HG02642 (cell line): ENCODE data around the gene MSH3.

Experiments
- ATAC-seq: cut with Tn5 transposase; IDR thresholded peaks from one replicate; pipeline ENCODE4 v1.9.1; 2021; ENCODE audit warnings: mild to moderate bottlenecking; ENCODE audit not compliant: unreplicated experiment, poor library complexity

Gene MSH3

DNA sequence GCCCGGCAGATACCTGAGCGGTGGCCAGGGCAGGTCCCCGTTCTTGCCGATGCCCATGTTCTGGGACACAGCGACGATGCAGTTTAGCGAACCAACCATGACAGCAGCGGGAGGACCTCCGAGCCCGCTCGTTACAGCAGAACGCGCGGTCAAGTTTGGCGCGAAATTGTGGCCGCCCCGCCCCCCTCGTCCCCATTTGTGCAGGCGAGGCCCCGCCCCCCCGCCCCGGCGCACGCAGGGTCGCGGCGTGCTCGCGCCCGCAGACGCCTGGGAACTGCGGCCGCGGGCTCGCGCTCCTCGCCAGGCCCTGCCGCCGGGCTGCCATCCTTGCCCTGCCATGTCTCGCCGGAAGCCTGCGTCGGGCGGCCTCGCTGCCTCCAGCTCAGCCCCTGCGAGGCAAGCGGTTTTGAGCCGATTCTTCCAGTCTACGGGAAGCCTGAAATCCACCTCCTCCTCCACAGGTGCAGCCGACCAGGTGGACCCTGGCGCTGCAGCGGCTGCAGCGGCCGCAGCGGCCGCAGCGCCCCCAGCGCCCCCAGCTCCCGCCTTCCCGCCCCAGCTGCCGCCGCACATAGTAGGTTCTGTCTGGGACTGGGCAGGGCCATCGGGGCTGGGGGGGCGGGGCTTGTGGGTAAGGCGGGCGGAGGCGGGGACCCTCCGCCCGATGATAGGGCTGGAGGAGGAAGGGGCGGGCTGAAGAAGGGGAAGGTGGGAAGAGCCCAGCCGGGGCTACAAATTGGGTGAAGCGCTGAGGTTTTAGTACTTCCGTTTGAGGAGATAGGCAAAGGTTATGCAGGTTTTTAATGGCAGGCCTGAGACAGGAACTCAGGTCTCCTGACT lies at the start of gene MSH3, which contains the start of gene DHFR:
MSH3 (plus strand) TSS at position 262 of the 840 bp plus-strand sequence; CDS start at position 338, 76 bp downstream.
DHFR (minus strand) TSS at position 593 of the 840 bp plus-strand sequence; CDS start at position 99, 494 bp downstream.
- ATAC-seq = peak; percentile 72

DNA sequence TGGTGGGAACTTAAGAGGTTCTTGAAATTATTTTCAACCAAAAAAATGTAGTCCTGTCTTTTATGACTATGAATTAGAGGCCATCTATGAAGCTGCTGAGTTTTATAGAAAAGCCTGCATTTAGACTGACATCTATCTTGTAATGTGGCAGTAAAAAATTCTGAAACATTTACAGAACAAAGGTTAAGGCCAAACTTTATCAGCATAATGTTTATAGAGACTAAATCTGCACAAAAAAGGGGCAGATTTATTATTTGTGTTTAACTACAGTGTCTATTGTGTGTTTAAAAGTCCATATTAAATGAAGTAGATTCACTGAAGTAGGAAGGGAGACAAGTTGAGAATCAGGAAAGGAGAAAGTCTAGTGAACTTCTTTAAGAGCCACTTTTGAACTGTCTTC lies 47.1 kb upstream of the MSH3 start:
- no peak for ATAC-seq

DNA sequence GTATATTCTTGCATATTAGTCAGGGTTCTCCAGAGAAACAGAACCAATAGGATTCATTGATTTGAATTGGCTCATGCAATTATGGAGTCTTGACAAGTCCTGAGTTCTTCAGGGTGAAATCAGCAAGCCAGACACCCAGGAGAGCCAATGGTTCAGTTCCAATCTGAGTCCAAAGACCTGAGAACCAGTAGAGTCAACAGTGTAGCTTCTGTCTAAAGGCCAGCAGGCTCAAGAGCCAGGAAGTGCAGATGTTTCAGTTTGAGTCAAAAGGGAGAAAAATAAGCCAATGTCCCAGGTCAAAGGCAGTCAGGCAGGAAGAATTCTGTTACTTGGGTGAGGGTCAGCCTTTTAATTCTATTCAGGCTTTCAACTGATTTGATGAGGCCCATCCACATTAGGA lies 46.6 kb upstream of the MSH3 start:
- peak; percentile 66 for ATAC-seq

DNA sequence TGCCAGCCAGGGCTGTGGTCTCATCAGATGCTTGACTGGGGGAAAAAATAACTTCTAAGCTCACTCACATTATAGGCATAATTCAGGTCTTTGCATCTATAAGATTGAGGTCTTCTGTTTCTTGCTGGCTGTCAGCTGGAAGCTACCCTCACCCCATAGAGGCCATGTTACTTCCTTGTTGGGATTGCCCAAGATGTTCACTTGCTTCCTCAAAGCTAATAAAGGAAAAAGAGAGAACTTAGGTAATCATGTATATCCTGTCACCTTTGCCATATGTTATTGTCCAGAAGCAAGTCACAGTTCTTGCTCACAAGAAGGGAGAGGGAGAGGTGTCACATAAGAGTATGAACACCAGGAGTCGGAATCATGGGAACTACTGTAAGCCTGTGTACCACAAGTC lies 45.7 kb upstream of the MSH3 start:
- ATAC-seq = no peak

DNA sequence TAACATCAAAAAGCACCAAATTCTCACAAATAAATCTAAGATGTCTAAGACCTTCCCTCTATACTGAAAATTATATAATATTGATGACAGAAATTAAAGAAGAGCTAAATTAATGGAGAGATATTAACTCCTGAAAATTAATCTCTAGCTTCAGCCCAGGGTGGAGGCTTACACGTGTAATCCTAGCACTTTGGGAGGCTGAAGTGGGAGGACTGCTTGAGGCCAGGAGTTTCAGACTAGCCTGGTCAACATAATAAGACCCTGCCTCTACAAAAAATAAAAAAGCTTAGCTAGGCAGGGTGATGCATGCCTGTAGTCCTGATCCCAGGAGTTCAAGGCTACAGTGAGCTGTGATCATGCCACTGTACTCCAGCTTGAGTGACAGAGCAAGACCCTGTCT lies 44.8 kb upstream of the MSH3 start:
- ATAC-seq = no peak

DNA sequence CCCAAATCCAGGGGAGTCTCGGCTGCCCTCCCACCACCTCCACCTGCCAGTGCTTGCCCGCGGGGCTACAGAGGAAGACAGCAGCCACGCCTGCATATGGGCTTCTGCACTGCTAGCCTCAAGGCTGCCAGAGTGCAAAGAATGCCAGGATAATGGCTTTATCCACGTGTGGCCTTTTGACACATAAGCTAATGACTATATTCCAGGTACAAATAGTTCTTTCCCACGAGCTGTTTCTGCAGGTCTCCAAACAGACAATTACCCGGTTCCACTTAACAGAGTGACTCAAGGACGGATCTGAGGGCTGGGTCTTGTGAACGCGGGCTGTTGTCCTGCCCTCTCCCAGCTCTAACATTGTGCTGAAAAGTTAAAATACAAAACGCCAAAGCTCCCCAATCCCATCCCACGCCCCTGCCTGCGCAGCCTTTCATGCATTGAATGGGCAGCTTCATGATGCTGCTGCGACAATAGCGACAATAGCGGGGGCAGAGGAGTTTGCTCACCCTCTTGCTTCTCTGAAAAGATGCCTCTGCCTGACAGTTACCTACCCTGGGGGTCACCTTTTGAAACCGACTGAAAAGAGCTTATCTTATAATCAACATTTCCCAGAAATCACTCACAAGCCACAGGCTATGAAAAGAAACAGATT lies 39.1 kb upstream of the MSH3 start:
- ATAC-seq = no peak

DNA sequence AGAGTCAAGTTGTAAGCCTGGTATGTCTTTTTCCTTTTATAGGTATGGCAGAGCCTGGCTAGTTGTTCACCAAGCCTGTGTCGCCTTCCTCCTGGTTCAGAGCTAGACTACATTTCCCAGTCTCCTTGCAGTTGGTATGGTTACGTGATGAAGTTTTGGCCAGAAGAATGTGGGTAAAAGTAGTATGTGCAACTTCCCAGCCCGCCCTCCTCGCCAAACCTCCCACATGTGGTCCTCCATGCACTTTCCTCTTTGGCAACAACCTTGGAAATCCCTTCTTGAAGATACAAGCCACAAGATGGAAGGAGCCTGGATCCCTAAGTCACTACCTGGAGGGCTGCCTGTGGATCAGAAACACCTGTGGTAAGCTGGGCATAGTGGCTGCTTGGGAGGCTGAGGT lies 36.0 kb upstream of the MSH3 start:
- ATAC-seq = no peak

DNA sequence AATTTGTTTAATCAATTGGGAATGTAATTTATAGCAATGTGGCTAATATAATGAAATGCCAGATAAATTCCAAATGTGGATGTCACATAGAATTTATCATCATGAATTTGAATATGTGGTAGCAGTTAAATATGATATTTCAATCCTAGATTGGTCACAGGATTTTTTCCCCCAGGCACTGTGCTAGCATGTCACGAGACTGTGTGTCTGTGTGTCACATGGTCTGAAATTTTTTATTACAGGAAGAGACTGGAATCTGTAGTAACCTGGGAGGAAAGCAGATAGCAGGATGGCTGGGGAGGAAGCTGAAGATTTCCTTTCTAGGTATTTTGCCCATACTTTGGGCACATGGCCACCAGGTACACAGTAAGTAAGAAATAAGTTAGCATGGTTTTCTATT lies 35.4 kb upstream of the MSH3 start:
- no peak for ATAC-seq

DNA sequence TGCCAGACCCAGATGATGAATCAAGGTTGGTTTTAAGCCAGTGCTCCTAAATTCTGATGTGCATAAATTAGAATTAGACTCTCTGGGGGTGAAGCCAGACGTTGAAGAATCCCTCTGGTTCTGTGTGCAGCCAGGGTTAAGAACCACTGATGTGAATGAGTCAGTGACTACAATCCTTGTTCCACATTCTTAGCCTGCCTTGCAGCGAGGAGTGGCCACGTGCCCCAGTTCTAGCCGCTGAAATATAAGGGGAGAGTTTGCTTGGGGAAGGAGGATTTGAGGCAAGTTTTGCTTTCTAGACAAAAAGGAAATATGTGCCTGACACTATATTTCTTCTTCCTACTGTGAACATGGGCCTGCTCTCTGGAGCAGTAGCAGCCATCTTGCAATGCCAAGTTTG lies 34.2 kb upstream of the MSH3 start:
- ATAC-seq = no peak

DNA sequence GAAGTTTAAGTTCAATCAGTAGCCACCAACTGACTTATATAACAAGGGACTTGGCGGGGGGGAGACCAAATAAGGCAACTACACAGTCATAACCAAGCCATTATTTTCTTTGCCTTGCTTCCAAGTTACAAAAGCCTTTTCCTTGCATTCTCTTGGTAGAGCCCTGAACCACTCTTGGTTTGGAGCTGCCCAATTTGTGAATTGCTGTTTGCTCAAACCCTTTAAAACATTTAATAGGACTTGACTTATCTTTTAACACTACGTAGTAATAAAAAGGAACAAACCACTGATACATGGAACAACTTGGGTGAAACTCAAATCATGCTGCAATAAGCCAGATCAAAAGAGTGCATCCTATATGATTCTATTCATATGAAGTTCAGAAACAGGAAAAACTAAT lies 31.7 kb upstream of the MSH3 start:
- ATAC-seq = no peak

DNA sequence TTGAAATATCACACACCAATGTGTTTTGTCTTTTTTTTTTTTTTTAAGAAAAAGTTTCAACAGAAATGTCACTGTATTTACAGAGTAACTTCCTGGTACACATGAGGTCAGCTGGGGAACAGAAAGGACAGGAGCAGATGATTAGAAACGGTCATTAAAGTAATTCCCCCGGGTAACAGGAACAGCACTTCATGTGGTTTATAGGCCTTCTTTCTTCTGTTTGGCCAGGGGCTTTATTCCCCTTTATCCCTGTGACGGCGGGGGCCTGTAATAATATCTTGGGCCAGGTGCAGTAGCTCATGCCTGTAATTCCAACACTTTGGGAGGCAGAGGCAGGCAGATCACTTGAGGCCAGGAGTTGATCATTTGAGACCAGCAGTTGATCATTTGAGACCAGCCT lies 30.5 kb upstream of the MSH3 start:
- no peak for ATAC-seq

DNA sequence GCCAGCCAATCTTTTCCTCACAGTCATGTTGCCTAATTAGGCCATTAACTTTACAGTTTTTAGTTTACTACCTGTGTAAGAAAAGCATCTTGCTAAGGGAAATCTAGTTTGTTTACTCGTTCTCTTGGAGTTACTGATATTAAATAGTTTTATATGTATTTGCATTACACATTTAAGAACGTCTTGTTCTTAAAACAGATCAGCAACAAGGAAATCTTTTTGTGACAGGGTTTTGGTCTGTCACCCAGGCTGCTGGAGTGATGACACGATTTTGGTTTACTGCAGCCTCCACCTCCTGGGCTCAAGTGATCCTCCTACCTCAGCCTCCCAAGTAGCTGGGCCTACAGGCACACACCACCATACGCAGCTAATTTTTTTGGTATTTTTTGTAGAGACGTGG lies 29.2 kb upstream of the MSH3 start:
- ATAC-seq = no peak

DNA sequence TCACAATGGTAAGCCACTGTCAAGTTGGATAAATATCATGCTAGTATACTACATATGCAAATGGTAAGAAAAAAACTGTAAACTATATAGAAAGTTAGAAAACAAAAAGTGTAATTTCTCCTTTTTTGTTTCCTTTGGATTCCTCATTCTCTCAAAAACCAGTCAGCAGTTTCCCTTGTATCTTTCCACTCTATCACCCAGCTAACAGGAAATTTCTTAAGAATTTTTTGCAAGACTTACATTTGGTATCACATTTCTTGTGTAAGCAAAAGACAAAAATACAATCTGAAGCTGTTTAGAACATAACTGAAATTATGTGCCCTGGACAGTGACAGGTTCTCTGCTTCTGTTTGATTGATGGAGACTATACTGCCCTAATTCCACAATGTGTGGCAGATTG lies 25.2 kb upstream of the MSH3 start:
- ATAC-seq = no peak

DNA sequence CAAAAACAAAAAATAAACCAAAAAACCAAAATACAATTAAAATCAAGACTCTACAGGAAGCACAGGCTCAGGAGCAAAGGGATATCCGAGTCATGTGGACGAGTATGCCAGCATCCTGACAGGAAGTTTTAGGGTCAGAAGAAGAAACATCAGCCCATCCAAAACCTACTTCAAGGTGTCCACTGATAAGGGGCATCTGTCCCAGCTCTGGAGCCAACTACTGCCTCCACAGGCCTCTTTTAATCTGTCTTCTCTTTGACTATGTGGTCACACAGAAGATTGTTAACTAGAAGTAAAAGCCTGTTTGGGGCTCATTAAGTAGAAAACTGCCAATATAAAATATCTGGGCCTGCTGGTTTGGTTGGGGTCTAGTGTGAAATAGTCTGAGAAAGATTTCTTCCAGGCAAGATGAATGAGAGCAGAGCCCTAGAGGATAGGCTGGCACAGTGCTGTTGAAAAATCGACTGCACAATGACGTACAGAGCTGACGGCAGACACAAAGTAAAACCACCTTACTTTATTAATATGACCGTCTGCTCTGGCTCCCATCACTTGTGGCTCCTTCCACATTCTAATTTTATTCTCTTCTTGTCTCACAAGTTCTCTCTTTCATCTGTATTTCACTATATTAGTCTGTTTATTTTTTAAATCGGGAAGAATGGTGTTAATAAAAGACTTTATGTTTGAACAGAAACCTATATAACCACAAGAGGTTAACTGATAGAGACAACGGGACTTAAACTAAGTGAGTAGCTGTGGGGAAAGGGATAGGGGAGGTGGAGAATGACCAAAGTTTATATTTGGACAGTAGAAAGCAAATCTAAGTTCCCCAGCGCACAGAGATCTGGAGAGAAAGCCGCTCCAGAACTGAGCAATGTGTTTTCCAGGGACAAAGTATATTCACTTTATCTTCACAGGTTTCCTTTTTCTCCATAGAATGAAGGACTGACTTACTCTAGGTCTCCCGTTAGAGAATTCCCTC lies 22.9 kb upstream of the MSH3 start:
- no peak for ATAC-seq

DNA sequence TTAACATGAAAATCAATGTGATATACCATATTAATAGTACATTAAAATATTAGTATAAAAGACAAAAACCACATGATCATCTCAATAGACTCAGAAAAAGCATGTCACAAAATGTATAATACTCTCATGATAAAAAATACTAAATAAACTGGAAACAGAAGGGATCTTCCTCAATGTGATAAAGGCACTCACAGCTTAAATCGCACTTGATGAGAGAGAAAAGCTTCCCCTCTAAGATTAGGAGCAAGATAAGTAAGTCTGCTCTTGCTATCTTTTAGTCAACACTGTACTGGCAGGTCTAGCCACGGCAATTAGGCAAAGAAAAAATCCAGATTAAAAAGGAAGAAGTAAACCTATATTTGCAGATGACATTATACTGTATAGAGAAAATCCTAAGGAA lies 21.8 kb upstream of the MSH3 start:
- ATAC-seq = no peak

DNA sequence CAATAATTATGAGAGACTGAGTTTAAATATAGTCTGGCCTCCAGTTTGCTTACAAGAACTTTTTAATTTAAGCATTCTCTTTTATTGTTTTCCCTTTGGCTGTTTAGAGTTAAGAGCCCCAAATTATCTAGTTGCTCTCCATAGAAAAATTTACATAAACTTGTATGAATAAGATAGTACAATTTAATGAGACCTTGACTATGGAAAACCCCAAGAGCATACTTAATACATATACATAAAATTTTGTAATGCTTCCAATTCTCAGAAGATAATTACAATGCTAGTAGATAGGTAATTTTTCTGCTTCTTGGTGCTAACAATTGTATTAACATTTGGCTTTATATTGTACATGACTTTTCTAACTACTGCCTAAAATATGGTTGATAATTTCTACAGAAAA lies 20.3 kb upstream of the MSH3 start:
- no peak for ATAC-seq

DNA sequence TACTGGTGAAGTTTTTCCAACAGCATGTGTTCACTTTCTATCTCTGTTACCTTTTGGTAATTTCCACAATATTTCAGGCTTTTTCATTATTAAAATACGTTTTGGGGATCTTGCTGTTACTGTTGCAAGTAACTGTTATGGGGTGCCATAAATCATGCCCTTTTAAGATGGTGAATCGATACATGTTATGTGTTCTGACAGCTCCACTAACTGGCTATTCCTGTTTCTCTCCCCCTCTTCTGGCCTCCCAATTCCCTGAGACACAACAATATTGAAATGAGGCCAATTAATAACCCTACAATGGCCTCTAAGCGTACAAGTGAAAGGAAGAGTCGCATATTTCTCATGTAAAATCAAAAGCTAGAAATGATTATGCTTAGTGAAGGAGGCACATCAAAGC lies 13.1 kb upstream of the MSH3 start:
- no peak for ATAC-seq

DNA sequence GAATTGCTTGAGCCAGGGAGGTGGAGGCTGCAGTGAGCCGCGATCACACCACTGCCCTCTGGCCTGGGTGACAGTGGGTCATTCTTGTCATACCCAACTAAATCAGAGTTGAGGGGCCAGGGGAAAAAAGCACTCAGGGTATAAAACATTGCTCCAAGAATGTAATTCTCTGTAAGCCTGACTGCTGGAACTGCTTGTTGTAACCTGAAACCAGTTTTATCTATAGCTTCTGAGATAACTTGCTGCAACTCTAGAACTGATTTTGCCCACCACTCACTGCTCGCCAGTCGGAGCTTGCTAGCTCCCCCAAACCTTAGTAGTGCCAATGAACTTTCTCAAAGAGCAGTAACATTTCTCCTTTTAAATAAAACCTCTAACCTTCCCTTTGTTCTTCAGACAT lies 9.6 kb upstream of the MSH3 start:
- ATAC-seq = no peak

DNA sequence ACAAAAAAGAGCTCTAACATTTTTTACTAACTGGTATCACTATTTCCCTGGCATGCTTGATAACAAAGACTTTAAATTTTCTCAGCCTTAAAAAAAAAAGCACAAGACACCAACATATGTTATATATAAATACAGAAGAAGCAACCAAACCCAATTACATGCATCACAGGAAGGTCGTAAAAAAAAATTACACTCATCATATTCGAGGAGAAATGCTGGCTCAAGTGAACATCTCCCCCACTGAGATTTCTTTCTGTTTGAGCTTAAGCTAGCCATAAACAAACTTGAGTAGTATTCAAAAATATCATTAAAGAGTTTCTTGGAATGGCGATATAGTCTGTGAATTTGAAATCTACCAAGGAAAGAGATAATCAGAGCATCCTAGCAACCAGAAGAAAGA lies 7.5 kb upstream of the MSH3 start:
- no peak for ATAC-seq

DNA sequence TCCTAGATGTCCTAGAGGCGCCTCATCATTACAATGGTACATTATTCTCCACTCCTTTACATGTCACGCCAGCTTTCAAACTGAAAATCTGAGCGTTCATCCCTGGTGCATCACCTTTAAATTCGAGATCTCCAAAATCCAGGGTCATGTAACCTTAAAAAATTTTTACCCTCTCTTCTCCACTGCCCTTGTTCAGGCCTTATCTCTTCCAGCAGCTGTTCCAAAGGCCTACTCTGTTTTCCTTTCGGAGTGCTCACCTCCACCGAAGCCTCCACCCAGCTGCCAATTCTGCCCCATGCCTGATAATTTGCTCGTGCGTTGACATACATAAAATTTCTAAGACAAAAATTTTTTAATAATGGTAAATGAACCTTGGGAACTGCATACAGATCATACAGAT lies 950 bp upstream of the MSH3 start:
- no peak for ATAC-seq

DNA sequence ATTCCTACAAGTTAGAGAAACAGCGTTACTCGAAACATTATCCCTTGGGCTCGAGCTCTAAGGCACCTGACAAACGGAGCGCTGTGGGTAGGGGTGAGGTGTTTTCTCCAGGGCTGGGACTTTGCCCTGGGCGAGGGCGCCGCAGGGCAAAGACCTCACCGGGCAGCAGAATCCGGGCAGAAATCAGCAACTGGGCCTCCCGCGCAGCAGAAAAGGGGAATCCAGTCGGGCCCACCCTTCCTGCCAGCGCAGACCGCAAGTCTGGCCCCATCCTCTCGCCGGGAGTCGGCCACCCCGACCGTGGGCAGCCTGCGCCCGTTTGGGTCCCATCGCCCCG lies 430 bp upstream of the MSH3 start:
- peak; percentile 3 for ATAC-seq
